HG02870 (cell line): ENCODE measurements around the gene LANCL2.
"Not testable (repeated sequence)": the region's sequence is repeated elsewhere in the genome, so short reads cannot be mapped to it uniquely, and the experiment has no call there.

Source experiments
- ATAC-seq: cut with Tn5 transposase; IDR thresholded peaks from one replicate; pipeline ENCODE4 v1.9.1; 2021; ENCODE audit warnings: mild to moderate bottlenecking, moderate library complexity; ENCODE audit not compliant: unreplicated experiment

LANCL2 gene

DNA sequence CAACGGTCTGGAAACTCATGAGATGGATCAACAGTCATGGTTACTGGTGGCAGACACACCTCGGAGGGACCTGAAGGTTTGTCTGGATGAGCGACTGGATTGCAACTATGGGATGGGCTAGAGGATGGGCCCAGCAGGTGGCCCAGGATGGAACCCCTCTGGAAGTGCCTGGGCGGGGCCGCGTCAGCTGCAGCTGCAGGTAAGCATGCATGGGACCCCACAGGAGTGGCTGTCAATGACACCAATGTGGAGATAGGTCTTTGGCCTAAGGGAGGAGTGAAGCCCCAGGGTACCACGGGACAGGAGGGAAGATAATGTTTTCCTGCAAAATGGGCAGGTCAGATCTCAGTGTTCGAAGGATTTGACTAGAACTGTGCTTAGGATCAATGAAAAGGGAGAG, 103.4 kb downstream of the LANCL2 start:
- ATAC-seq, result no peak

GRCh38 chr7:55469271-55469681, 104.1 kb downstream of the LANCL2 start:
- ATAC-seq, result no peak

DNA sequence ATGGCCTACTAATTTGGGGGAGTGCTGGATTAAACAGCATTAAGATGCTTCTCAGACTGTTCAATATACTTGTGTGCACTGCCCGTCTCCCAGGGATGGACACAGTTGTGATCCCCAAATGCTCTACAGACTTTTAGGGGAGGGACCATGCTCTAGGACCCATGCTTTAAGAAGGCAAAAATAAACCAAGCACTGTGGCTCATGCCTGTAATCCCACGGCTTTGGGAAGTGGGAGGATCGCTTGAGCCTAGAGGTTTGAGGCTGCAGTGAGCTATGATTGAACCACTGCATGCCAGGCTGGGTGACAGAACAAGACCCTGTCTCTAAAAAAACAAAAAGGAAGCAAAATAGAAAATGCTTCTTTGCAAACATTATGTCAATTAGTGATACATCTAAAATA, 104.6 kb downstream of the LANCL2 start:
- ATAC-seq, result no peak

DNA sequence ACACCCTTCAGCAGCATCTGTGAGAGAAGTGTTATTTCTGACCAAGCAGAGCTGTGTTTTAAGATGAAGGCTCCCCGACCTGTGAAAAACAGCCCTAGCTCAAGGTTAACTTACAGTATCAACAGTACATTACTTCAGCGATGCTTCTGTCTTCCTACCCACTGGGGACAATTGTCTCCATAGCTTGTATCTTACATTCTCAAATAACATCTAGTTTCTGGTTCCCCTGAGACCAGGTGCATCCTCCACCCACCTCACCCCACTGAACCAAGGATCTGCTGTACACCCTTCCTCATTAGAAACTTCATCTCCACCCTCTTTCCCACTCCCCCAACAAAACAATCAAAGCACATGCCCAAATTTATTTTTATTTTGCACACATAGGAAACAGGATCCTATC, 105.1 kb downstream of the LANCL2 start:
- ATAC-seq, result no peak

GRCh38 chr7:55471594-55471993, 106.5 kb downstream of the LANCL2 start:
- ATAC-seq, result not testable (repeated sequence)

GRCh38 chr7:55472406-55472805, 107.3 kb downstream of the LANCL2 start:
- ATAC-seq, result not testable (repeated sequence)

DNA sequence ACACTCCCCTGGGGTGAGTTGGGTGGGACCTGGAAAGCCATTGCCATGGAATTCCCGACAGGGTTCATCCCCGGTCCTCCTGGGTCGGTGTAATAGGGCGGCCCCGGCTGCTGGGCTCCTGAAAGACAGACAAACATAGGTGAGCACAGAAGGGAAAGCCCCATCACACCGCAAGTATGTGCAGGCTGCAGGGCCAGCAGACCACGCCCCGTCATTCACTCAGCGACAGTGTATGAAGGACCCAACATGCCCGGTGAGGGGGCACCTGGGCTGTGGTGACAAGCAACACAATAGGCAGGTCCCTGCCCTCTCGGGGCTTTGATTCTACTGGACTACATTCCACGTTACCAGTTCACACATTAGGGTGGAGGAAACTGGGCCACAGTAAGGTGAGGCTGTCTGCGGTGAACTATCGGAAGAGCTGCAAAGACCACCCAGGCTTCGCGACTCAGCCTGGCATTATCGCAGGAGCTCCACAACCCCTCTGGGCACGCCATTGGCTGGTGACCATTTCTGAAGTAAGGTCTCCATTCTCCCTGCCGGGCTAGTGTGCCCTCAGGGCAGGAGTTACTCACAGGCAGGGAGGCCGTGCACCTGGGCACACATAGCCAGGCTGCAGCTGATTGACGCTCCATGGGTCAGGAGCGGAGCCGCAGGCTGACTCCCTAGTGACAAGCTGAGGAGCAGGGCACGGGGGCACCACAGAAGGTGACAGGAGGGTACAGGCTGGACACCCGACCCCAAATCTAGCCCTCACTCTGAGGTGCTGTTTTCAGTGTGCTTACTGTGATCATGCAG, 108.0 kb downstream of the LANCL2 start:
- no peak for ATAC-seq

DNA sequence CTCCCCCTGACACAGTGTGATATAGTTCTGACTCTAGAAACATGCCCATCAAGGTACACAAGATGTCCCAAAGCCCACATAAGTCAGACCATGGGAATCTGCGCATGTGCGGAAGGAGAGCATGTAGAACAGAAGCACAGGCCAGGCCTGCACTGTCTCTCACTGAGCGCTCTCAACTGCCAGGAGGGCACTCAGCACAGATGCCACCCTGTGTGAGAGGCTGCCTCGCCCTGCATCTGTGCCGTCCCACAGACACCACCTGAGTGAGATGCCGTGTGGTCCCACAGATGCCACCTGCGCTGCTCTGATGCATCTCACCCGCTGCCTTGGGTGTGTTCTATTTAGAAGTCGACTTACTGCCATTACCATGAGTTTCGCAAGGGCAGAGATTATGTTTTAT, 108.8 kb downstream of the LANCL2 start:
- no peak for ATAC-seq

DNA sequence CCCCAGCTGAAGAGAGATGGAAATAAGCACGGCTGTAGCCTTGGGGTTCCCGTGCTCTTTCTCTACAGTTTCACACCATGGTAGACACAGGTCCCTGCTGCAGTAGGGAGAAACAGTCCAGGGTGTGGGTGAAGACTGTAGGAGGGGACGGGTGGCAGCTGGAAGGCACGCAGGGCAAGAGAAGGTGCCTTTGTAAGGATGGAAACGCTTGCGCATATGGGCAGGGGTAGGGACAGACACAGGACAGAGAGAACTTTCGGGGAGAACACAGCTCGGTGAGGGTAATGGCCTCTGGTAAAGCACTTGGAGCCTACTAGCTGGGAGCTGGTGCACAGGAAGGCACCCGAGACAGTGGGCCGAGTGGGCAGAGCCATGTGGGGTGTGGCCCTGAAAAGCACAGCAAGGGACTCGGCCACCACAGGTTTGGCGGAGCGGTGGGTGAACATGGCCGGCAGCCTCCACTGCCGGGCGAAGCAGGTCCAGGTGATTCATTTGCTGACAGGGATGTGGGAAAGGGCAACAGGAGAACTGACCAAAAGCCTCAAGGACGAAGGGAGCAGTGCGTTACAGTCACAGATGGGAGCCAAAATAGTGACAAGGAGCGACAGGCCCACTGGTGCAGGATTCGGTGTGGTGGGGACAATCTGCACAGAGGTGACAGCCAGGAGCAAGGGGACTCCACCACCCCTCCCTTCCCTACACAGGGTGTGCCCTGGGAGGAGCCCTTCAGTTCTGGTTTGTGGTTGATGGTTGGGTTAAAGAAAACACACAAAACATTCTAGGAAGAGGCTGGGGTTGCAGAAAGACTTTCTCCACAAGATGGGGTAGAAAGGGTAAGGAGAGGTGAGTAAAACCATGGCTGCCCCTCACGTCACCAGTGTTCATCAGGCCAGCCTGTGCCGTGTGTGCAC, 110.1 kb downstream of the LANCL2 start:
- no peak for ATAC-seq

DNA sequence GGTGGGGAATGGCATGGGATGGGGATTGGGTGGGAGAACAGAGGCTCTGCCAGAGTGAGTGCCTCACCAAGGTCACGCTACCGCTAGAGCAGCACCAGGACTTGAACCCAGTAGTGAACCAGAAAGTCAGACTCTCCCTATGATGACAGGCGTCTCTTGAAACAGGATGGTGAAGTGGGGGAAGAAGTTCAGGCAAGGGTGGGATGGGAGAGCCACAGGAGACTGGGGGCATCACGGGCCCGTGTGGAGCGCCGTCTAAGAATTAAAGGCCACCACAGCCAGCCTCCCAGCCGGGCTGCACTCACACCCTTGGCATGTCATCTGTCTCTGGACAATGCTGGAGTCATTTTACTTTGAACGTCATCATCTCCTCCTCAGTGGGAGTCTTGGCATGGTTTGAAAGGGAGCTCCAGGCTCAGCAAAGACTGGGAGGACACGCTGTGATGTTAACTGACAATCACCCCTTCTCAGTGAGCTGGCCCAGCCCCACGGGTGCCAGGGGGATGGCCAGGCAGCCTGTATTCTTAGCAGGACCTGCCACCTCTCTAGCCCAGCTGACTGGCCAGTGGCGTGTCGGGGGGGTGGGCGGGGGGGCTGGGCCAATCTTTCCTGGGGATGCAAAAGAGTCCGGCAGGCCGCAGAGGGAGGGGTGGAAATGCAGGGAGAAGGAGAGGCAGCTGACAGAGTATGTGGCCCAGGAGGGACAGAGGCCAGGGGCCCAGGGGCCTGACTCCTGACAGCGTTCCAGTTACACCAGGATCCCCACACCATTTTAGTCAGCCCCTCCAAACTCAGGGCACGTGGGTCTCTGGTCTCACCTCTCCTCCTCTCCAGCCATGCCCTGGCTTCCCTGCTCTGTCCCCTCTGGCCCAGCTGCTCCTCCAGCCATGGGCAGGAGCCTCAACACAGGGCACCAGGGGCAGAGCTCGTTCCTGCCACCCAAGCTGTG, 111.0 kb downstream of the LANCL2 start:
- ATAC-seq, result no peak

- no peak for ATAC-seq
These were observed 112.0 kb downstream of the LANCL2 start for GRCh38 chr7:55476852-55477780.

DNA sequence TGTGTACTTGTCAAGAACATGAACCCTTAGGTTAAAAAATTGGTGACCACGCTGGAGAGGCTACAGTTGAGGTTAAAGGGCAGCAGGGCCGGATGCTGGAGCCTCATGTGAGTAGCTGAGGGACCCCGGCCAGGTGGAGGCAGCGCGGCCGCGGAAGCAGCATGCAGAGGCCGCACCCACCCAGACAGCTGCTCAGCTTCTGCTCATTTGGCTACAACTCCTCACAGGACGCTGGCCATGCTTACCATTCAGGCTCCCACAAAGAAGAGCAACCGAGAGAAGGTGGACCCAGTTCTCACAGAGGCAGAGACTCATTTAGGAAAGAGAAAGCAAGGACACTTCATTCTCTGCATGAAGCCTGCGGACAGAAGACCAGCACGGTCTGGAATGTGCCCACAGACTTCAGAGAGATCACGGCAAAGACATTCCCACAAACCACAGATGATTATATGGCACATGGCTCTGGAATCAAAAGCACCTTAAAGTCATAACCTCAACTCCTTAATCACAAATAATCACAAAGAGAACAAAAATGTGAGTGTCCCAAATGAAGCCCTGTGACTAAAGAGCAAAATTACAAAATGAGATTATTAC, 112.7 kb downstream of the LANCL2 start:
- no peak for ATAC-seq

DNA sequence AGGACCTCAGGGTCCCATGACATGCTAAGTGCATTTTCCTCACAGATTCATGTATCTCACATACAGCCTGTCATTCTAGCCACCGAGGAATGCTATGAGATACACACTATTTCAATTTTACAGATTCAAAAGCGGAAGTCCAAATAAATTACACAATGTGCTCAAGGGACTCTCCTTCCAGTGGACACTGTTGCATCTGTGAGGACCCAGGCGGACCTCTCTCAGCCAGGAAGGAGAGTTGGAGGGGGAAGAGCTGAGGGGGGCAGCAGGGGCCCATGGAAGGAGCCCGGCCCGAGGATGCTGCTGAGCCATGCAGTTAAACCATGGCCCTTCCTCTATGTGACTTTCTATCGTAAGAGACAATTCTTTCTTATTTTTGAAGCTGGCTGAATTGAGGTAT, 113.6 kb downstream of the LANCL2 start:
- ATAC-seq, result no peak

DNA sequence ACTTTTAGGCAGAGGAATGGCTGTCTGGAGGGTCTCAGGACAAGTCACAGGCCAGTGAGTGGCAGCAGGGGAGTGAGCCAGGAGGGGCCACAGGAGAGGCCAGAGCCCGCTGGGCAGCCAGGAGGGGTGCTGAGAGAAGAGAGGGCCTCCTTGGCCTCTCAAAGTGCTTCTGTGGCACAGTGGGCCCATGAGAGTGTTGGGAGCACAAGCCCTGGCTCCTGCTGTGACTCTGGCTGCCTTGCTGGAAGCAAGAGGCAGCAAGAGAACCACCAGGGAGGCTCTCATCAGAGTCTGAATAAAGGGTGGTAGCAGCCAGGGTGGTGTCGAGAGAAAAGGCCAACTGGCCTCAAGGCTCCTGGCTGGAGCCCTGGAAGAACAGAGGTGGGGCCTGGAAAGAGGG, 116.0 kb downstream of the LANCL2 start:
- no peak for ATAC-seq

GRCh38 chr7:55483046-55483445, 117.9 kb downstream of the LANCL2 start:
- ATAC-seq, result peak; percentile 18
